HG03469 (cell line): Measurements from ENCODE around the gene IL13RA1.
"Not testable (repeated sequence)": the region's sequence is repeated elsewhere in the genome, so short reads cannot be mapped to it uniquely, and the experiment has no call there.

ENCODE experiments used
- ATAC-seq: cut with Tn5 transposase; IDR thresholded peaks from one replicate; pipeline ENCODE4 v1.9.1; 2021; ENCODE audit warnings: mild to moderate bottlenecking, moderate library complexity, moderate number of reproducible peaks; ENCODE audit not compliant: unreplicated experiment

IL13RA1 gene

GRCh38 chrX:118727686-118728339 is 407 bp downstream of the IL13RA1 start:
- no peak for ATAC-seq

GRCh38 chrX:118729042-118729652 is 1.7 kb downstream of the IL13RA1 start:
- no peak for ATAC-seq

- no peak for ATAC-seq
These were observed 3.3 kb downstream of the IL13RA1 start for GRCh38 chrX:118730500-118731247.

- not testable (repeated sequence) for ATAC-seq
These were observed 5.1 kb downstream of the IL13RA1 start for GRCh38 chrX:118732551-118732950.

GRCh38 chrX:118734909-118735308 is 7.5 kb downstream of the IL13RA1 start:
- ATAC-seq: no peak

GRCh38 chrX:118736394-118737010 is 9.1 kb downstream of the IL13RA1 start:
- ATAC-seq: no peak

GRCh38 chrX:118739577-118739976 is 12.2 kb downstream of the IL13RA1 start:
- no peak for ATAC-seq

GRCh38 chrX:118740276-118740889 is 13.0 kb downstream of the IL13RA1 start:
- ATAC-seq: no peak

GRCh38 chrX:118742176-118742575 is 14.8 kb downstream of the IL13RA1 start:
- no peak for ATAC-seq

- no peak for ATAC-seq
These were observed 18.2 kb downstream of the IL13RA1 start for GRCh38 chrX:118745570-118745969.

GRCh38 chrX:118751950-118752783 is 24.8 kb downstream of the IL13RA1 start:
- ATAC-seq: peak; percentile 88

GRCh38 chrX:118755633-118756032 is 28.2 kb downstream of the IL13RA1 start:
- ATAC-seq: no peak

GRCh38 chrX:118756101-118756500 is 28.7 kb downstream of the IL13RA1 start:
- no peak for ATAC-seq

GRCh38 chrX:118758511-118758910 is 31.1 kb downstream of the IL13RA1 start:
- no peak for ATAC-seq

- ATAC-seq: no peak
These were observed 32.6 kb downstream of the IL13RA1 start for GRCh38 chrX:118760025-118760424.

GRCh38 chrX:118761939-118762707 is 34.7 kb downstream of the IL13RA1 start:
- no peak for ATAC-seq

- ATAC-seq: no peak
These were observed 36.1 kb downstream of the IL13RA1 start for GRCh38 chrX:118763489-118763888.

- ATAC-seq: no peak
These were observed 36.7 kb downstream of the IL13RA1 start for GRCh38 chrX:118764122-118764521.

- no peak for ATAC-seq
These were observed 42.8 kb downstream of the IL13RA1 start for GRCh38 chrX:118770133-118770760.
